Panc1 (cell line): ENCODE results near the gene FAS.

ENCODE experiments used
- POLR2AphosphoS5 ChIP-seq: IDR thresholded peaks from 2 replicates; pipeline ENCODE4 v1.6.1; 2012; ENCODE audit warnings: mild to moderate bottlenecking, low read depth, low read length, moderate library complexity
- TF ChIP-seq, protein P1 (sequence below): fragments of 450-650 bp; IDR thresholded peaks from 2 replicates; pipeline ENCODE4 v1.5.1; 2017; ENCODE audit warnings: mild to moderate bottlenecking

DNA sequence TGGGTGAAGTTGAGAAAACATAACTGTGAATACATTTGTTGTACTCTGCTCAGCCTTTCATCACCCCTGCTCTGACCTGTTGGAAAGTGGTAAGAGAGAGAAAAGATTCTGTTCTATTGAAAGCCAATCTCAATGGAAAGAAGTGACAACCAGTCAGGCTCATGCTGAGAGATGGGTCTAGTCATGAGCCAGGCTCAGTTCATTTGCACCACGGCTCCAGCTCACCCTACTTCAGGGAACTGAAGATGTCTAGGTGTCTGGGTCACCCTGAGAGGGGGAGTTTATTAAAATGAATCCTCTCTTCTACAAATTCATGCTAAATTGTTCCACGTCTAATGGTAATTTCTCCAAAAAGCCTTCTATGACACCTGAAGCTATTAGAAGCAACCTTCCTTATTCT, 12.1 kb upstream of the FAS start:
- TF ChIP-seq POLR2AphosphoS5, result no peak
- TF ChIP-seq, protein P1, sequence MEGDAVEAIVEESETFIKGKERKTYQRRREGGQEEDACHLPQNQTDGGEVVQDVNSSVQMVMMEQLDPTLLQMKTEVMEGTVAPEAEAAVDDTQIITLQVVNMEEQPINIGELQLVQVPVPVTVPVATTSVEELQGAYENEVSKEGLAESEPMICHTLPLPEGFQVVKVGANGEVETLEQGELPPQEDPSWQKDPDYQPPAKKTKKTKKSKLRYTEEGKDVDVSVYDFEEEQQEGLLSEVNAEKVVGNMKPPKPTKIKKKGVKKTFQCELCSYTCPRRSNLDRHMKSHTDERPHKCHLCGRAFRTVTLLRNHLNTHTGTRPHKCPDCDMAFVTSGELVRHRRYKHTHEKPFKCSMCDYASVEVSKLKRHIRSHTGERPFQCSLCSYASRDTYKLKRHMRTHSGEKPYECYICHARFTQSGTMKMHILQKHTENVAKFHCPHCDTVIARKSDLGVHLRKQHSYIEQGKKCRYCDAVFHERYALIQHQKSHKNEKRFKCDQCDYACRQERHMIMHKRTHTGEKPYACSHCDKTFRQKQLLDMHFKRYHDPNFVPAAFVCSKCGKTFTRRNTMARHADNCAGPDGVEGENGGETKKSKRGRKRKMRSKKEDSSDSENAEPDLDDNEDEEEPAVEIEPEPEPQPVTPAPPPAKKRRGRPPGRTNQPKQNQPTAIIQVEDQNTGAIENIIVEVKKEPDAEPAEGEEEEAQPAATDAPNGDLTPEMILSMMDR, result no peak
